ENCODE data around the gene SLC12A1.

GRCh38 chr15:48345516-48345915 is 139.4 kb downstream of the SLC12A1 start:
- TF ChIP-seq OSR1 (CRISPR knock-in tag; IDR thresholded peaks at IDR 0.05), result no peak
- no peak for TF ChIP-seq PATZ1 (CRISPR knock-in tag; IDR thresholded peaks at IDR 0.05; ENCODE audit: borderline replicate concordance)
- TF ChIP-seq ZNF8 (CRISPR knock-in tag; IDR thresholded peaks at IDR 0.05), result no peak
- TF ChIP-seq RARB (CRISPR knock-in tag; IDR thresholded peaks at IDR 0.05), result no peak
- no peak for TF ChIP-seq ZC3H10 (CRISPR knock-in tag; IDR thresholded peaks at IDR 0.05)
- TF ChIP-seq ZFP30 (CRISPR knock-in tag; IDR thresholded peaks at IDR 0.05), result no peak
- TF ChIP-seq ZFP3 (CRISPR knock-in tag; IDR thresholded peaks at IDR 0.05), result no peak
- no peak for TF ChIP-seq BACH2 (CRISPR knock-in tag; IDR thresholded peaks at IDR 0.05; ENCODE audit: borderline replicate concordance)
- TF ChIP-seq ARNTL (CRISPR knock-in tag; IDR thresholded peaks at IDR 0.05; ENCODE audit: borderline replicate concordance, low read depth), result no peak
